Measurements from ENCODE around the gene EFTUD2.

- TF ChIP-seq YY1 (IDR thresholded peaks at IDR 0.05; ENCODE audit: low read depth) (no peak), REST (IDR thresholded peaks at IDR 0.05; ENCODE audit: low read depth) (no peak), TAF1 (IDR thresholded peaks at IDR 0.05; ENCODE audit: low read depth) (no peak), EP300 (IDR thresholded peaks at IDR 0.05; ENCODE audit: borderline replicate concordance) (no peak), FOXM1 (IDR thresholded peaks at IDR 0.05; ENCODE audit: borderline replicate concordance, low read depth) (no peak), ZBTB7A (IDR thresholded peaks at IDR 0.05; ENCODE audit: low read depth) (no peak)
- TF ChIP-seq, protein P1, sequence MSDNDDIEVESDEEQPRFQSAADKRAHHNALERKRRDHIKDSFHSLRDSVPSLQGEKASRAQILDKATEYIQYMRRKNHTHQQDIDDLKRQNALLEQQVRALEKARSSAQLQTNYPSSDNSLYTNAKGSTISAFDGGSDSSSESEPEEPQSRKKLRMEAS (IDR thresholded peaks at IDR 0.05) = no peak
These were observed 3.0 kb upstream of the EFTUD2 start for GRCh38 chr17:44902135-44902760.

All from Ishikawa (cell line).